Suppressor macrophage (primary cell): ENCODE results near the gene PSMD6.

Source experiments
- DNase-seq, 4 experiments: peaks; one replicate each; pipeline ENCODE4 v3.0.0-alpha.2; 2020 to 2022

Gene PSMD6

GRCh38 chr3:63976872-63977200 is 46.5 kb downstream of the PSMD6 start:
- no peak for DNase-seq

GRCh38 chr3:63976161-63976871 is 47.0 kb downstream of the PSMD6 start:
- peak; percentile 70 to 94 (median 90) for DNase-seq

- DNase-seq, result peak in 3 of 4 experiments; percentile 18 to 33 (median 21)
These were observed 47.6 kb downstream of the PSMD6 start for GRCh38 chr3:63975723-63976122.

GRCh38 chr3:63974451-63974850 is 48.8 kb downstream of the PSMD6 start:
- DNase-seq, result peak in 2 of 4 experiments; percentile 22 to 23

- no peak for DNase-seq
These were observed 49.9 kb downstream of the PSMD6 start for GRCh38 chr3:63973406-63973805.

- no peak for DNase-seq
These were observed 50.3 kb downstream of the PSMD6 start for GRCh38 chr3:63972987-63973386.

GRCh38 chr3:63972196-63972595 is 51.1 kb downstream of the PSMD6 start:
- no peak for DNase-seq

GRCh38 chr3:63970631-63971475 is 52.4 kb downstream of the PSMD6 start:
- DNase-seq, result peak in 2 of 4 experiments; percentile 15 to 36

- DNase-seq, result no peak
These were observed 53.4 kb downstream of the PSMD6 start for GRCh38 chr3:63969876-63970275.

- no peak for DNase-seq
These were observed 54.5 kb downstream of the PSMD6 start for GRCh38 chr3:63968612-63969350.

GRCh38 chr3:63967675-63968611 is 55.4 kb downstream of the PSMD6 start:
- DNase-seq, result peak; percentile 30 to 64 (median 45)

- DNase-seq, result no peak
These were observed 56.4 kb downstream of the PSMD6 start for GRCh38 chr3:63966871-63967270.

GRCh38 chr3:63966007-63966406 is 57.3 kb downstream of the PSMD6 start:
- DNase-seq, result no peak

GRCh38 chr3:63964681-63965485 is 58.4 kb downstream of the PSMD6 start:
- peak in 2 of 4 experiments; percentile 15 to 35 for DNase-seq

- DNase-seq, result no peak
These were observed 59.8 kb downstream of the PSMD6 start for GRCh38 chr3:63963496-63963895.

GRCh38 chr3:63961891-63962290 is 61.4 kb downstream of the PSMD6 start:
- DNase-seq, result peak in 3 of 4 experiments; percentile 17 to 41 (median 36)
